Left lobe of liver (tissue), 2 donors: Measurements from ENCODE around the gene TIAM2. TPM values are rescaled to one million over a fixed set of nuclear protein-coding genes. Genes with fewer than 3 reads are reported as not detected.
"Not testable (repeated sequence)": the region's sequence is repeated elsewhere in the genome, so short reads cannot be mapped to it uniquely, and the experiment has no call there.

ENCODE experiments used
- ATAC-seq: fragments of 200-7000 bp; cut with Tn5 transposase; one replicate; pipeline ENCODE4 v1.9.1; 2020; ENCODE audit warnings: mild to moderate bottlenecking, moderate library complexity
- DNase-seq: peaks from one replicate; pipeline ENCODE4 v3.0.0-alpha.2; 2020; ENCODE audit warnings: low spot score
- total RNA-seq: library from RNA; stranded (reverse); gene quantifications from one replicate; pipeline ENCODE4 v1.2.1, GENCODE V29; 2021
- donor health status: DM: no; HTN: no; CAD: no; lungs with moderate emphysema.
- donor health status: DM: no; HTN: yes; CAD: no.

Gene TIAM2
- 2.0 TPM for total RNA-seq

GRCh38 chr6:154995254-154996015 is at the start of gene TIAM2:
TSS of gene TIAM2 (plus strand) at chr6:154995315. CDS start at chr6:155129224, 133,909 bp downstream.
- no peak for DNase-seq

GRCh38 chr6:154950979-154951344 is 44.2 kb upstream of the TIAM2 start:
- ATAC-seq (no peak), DNase-seq (no peak)

More at GRCh38 chr6:154995254-154996015, at the start of gene TIAM2:
- ATAC-seq = no peak

- DNase-seq (no peak), ATAC-seq (no peak)
Observed at GRCh38 chr6:154951345-154952200, 43.5 kb upstream of the TIAM2 start.

GRCh38 chr6:154953644-154954043 is 41.5 kb upstream of the TIAM2 start:
- no peak for ATAC-seq

GRCh38 chr6:154954347-154954746 is 40.8 kb upstream of the TIAM2 start:
- DNase-seq (no peak), ATAC-seq (no peak)

More at GRCh38 chr6:154953644-154954043, 41.5 kb upstream of the TIAM2 start:
- no peak for DNase-seq

- DNase-seq (no peak), ATAC-seq (no peak)
Observed at GRCh38 chr6:154956771-154957522, 38.2 kb upstream of the TIAM2 start.

- no peak for DNase-seq
- ATAC-seq = no peak
Observed at GRCh38 chr6:154958469-154958868, 36.6 kb upstream of the TIAM2 start.

GRCh38 chr6:154960299-154960843 is 34.7 kb upstream of the TIAM2 start:
- DNase-seq (no peak), ATAC-seq (no peak)

GRCh38 chr6:154960854-154961530 is 34.1 kb upstream of the TIAM2 start:
- no peak for ATAC-seq
- DNase-seq = no peak

- DNase-seq = no peak
- ATAC-seq = no peak
Observed at GRCh38 chr6:154962753-154963152, 32.4 kb upstream of the TIAM2 start.

GRCh38 chr6:154966065-154966770 is 28.9 kb upstream of the TIAM2 start:
- not testable (repeated sequence) for ATAC-seq, DNase-seq

- DNase-seq (no peak), ATAC-seq (no peak)
Observed at GRCh38 chr6:154969796-154970195, 25.3 kb upstream of the TIAM2 start.

GRCh38 chr6:154974485-154975149 is 20.5 kb upstream of the TIAM2 start:
- no peak for ATAC-seq
- DNase-seq = no peak

GRCh38 chr6:154977588-154977987 is 17.5 kb upstream of the TIAM2 start:
- ATAC-seq (no peak), DNase-seq (no peak)

GRCh38 chr6:154980273-154981078 is 14.6 kb upstream of the TIAM2 start:
- ATAC-seq = no peak
- DNase-seq = no peak

- ATAC-seq (peak; percentile 15), DNase-seq (no peak)
Observed at GRCh38 chr6:154981079-154981870, 13.8 kb upstream of the TIAM2 start.

- no peak for DNase-seq
Observed at GRCh38 chr6:154984146-154984545, 11.0 kb upstream of the TIAM2 start.

More at GRCh38 chr6:154984146-154984545, 11.0 kb upstream of the TIAM2 start:
- no peak for ATAC-seq
